Measurements from ENCODE around the gene PCDHA5. TPM values are rescaled to one million over a fixed set of nuclear protein-coding genes. Genes with fewer than 3 reads are reported as not detected.

PCDHA5 gene
- total RNA-seq = not detected in 2 replicates

GRCh38 chr5:140821375-140822280, at the start of gene PCDHA5:
TSS of gene PCDHA5 (plus strand) at chr5:140821613.

GRCh38 chr5:140785905-140786686, 35.3 kb upstream of the PCDHA5 start, which contains the start of gene PCDHA1:
TSS of gene PCDHA1 (plus strand) at chr5:140786140.

GRCh38 chr5:140794595-140795258, 26.7 kb upstream of the PCDHA5 start, which contains the start of gene PCDHA2:
TSS of gene PCDHA2 (plus strand) at chr5:140794852.

GRCh38 chr5:140800816-140801493, 20.5 kb upstream of the PCDHA5 start, which contains the start of gene PCDHA3:
TSS of gene PCDHA3 (plus strand) at chr5:140801057.

GRCh38 chr5:140806834-140807775, 14.3 kb upstream of the PCDHA5 start, which contains the start of gene PCDHA4:
TSS of gene PCDHA4 (plus strand) at chr5:140807068.

GRCh38 chr5:140827704-140828361, 6.4 kb downstream of the PCDHA5 start, which contains the start of gene PCDHA6:
TSS of gene PCDHA6 (plus strand) at chr5:140827960. CDS start at chr5:140828092, 132 bp downstream.

GRCh38 chr5:140833993-140834392, 12.6 kb downstream of the PCDHA5 start, which contains the start of gene PCDHA7:
TSS of gene PCDHA7 (plus strand) at chr5:140834269. CDS start at chr5:140834384, 115 bp downstream.

GRCh38 chr5:140840978-140841962, 19.9 kb downstream of the PCDHA5 start, which contains the start of gene PCDHA8:
TSS of gene PCDHA8 (plus strand) at chr5:140841187. CDS start at chr5:140841322, 135 bp downstream.

GRCh38 chr5:140848139-140849102, 27.0 kb downstream of the PCDHA5 start, which contains the start of gene PCDHA9:
TSS of gene PCDHA9 (plus strand) at chr5:140848382. CDS start at chr5:140848496, 114 bp downstream.

GRCh38 chr5:140855772-140856674, 34.6 kb downstream of the PCDHA5 start, which contains the start of gene PCDHA10:
TSS of gene PCDHA10 (plus strand) at chr5:140855897. CDS start at chr5:140856049, 152 bp downstream.

GRCh38 chr5:140868721-140869554, 47.5 kb downstream of the PCDHA5 start, which contains the start of gene PCDHA11:
TSS of gene PCDHA11 (plus strand) at chr5:140868957. CDS start at chr5:140869104, 147 bp downstream.

All from epithelial cell of umbilical artery (primary cell).